ENCODE data around the gene ANKMY2. TPM values are rescaled to one million over a fixed set of nuclear protein-coding genes. Genes with fewer than 3 reads are reported as not detected.
A peak's percentile ranks its signal among the peaks of the same experiment; 100 is the strongest.
"Not testable (repeated sequence)": the region's sequence is repeated elsewhere in the genome, so short reads cannot be mapped to it uniquely, and the experiment has no call there.

Gene ANKMY2
- total RNA-seq, 6 experiments from 2014 or later: 21.0 to 26.2 (median 23.4) TPM

DNA sequence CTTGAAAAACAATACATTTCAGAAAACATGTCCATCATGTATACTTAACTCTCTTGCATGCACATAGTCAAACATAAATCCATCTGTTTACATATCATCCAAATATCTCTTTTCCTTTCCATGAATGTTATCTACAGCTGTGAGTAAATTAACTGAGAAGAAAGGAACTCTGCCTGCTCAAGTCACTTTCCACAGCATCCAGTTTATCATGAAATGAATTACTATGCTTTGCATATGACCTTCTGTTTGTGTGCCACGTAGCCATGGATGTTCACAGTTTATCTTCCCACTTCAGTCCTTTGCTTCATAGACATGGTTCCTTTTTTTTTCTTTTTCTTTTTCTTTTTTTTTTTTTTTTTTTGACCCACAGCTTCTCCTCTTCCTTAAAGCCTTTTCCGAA, 40.0 kb upstream of the ANKMY2 start:
- Mint-ChIP-seq H3K27me3 (ENCODE audit: insufficient read depth) (no peaks in the 10 kb centered on the region), H3K27ac (peak overlapping the region; percentile 13; the same call in 1 of the 2 replicates), H3K36me3 (ENCODE audit: low read depth) (peaks cover 49% of the 10 kb centered on the region), H3K4me3 (no peak overlapping the region), H3K4me1 (ENCODE audit: low read depth) (no peaks in the 10 kb centered on the region), H3K9me3 (no peaks in the 10 kb centered on the region)
- no peak for DNase-seq
- TF ChIP-seq, protein P1, sequence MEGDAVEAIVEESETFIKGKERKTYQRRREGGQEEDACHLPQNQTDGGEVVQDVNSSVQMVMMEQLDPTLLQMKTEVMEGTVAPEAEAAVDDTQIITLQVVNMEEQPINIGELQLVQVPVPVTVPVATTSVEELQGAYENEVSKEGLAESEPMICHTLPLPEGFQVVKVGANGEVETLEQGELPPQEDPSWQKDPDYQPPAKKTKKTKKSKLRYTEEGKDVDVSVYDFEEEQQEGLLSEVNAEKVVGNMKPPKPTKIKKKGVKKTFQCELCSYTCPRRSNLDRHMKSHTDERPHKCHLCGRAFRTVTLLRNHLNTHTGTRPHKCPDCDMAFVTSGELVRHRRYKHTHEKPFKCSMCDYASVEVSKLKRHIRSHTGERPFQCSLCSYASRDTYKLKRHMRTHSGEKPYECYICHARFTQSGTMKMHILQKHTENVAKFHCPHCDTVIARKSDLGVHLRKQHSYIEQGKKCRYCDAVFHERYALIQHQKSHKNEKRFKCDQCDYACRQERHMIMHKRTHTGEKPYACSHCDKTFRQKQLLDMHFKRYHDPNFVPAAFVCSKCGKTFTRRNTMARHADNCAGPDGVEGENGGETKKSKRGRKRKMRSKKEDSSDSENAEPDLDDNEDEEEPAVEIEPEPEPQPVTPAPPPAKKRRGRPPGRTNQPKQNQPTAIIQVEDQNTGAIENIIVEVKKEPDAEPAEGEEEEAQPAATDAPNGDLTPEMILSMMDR (IDR thresholded peaks at IDR 0.05): no peak

DNA sequence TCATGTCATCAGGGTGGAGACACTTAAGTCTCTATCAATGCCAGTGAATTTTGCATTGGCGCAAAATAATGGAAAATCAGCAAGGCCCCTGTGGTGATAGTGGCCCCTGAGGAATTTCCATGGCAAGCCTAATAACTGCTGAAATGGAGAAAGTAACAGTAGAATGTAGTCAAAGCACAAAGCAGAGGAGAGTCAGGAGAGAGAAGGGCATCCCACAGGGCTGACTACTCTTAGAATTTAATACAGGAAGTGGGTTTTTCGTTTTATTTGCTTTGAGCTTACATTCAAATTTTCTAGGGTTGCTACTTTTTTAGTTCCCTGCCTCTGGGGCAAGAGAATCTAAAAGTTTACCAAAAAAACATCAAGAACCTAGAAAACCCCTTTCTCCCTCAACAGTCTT, 39.4 kb upstream of the ANKMY2 start:
- TF ChIP-seq, protein P1 (IDR thresholded peaks at IDR 0.05): no peak
- peaks cover 52% of the 10 kb centered on the region for H3K36me3 Mint-ChIP-seq (ENCODE audit: low read depth)
- no peak overlapping the region for H3K4me3 Mint-ChIP-seq
- no peaks in the 10 kb centered on the region for H3K9me3 Mint-ChIP-seq
- H3K27me3 Mint-ChIP-seq (ENCODE audit: insufficient read depth): no peaks in the 10 kb centered on the region
- no peaks in the 10 kb centered on the region for H3K4me1 Mint-ChIP-seq (ENCODE audit: low read depth)
- no peak for DNase-seq
- H3K27ac Mint-ChIP-seq: no peak overlapping the region

DNA sequence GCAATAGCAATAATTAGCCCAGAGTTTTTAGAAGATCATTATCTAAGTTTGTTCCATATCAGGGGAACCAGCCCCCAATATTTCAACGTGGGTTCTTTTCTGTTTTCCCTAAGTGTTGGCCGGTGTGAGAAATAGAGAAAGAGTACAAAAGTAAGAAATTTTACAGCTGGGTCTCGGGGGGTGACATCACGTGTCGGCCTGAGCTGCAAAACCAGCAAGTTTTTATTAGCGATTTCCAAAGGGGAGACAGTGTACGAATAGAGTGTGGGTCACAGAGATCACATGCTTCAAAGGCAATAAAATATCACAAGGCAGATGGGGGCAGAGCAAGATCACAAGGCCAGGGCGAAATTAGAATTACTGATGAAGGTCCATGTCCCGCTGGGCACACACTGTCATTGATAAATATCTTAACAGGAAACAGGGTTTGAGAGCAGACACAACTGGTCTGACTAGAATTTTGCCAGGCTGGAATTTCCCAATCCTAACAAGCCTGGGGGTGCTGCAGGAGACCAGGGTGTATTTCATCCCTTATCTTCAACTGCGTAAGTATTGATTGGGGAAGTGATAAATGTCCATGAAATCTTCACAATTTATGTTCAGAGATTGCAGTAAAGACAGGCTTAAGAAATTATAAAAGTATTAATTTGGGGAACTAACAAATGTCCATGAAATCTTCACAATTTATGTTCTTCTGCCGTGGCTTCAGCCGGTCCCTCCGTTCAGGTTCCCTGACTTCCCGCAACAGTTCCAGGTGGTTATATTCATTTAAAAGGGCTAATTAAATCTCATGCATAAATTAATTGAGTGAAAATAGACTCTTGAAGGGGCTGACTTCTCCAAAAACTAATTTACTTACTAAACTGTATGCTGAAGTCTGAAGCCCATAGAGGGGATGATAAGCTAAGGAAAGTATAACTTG, 33.4 kb upstream of the ANKMY2 start:
- H3K9me3 Mint-ChIP-seq; H3K27ac Mint-ChIP-seq; H3K27me3 Mint-ChIP-seq (ENCODE audit: insufficient read depth); H3K4me3 Mint-ChIP-seq; DNase-seq; H3K4me1 Mint-ChIP-seq (ENCODE audit: low read depth): not testable (repeated sequence)
- peaks cover 58% of the 10 kb centered on the region for H3K36me3 Mint-ChIP-seq (ENCODE audit: low read depth)

DNA sequence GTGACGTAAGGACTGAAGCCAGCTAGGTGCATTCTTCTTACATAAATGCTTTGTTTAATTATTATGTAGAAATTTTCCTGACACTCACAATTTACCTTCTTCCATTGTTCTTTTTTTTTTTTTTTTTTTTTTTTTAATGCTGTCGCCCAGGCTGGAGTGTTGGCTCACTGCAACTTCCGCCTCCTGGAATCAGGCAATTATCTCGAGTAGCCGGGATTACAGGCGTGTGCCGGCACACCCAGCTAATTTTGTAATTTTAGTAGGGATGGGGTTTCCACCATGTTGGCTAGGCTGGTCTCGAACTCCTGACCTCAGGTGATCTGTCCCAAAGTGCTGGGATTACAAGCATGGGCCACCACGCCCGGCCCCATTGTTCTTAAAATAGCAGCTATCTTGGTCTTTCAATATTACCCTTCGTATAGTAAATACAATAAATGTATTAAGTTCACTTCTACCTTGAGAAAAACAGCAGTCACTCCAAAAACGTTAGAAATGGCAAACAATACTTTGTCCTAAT, 32.5 kb upstream of the ANKMY2 start:
- no peak overlapping the region for H3K4me3 Mint-ChIP-seq
- no peaks in the 10 kb centered on the region for H3K27me3 Mint-ChIP-seq (ENCODE audit: insufficient read depth)
- no peaks in the 10 kb centered on the region for H3K9me3 Mint-ChIP-seq
- H3K36me3 Mint-ChIP-seq (ENCODE audit: low read depth): peaks cover 60% of the 10 kb centered on the region
- TF ChIP-seq, protein P1 (IDR thresholded peaks at IDR 0.05): no peak
- H3K27ac Mint-ChIP-seq: no peak overlapping the region
- no peak for DNase-seq
- H3K4me1 Mint-ChIP-seq (ENCODE audit: low read depth): no peaks in the 10 kb centered on the region

DNA sequence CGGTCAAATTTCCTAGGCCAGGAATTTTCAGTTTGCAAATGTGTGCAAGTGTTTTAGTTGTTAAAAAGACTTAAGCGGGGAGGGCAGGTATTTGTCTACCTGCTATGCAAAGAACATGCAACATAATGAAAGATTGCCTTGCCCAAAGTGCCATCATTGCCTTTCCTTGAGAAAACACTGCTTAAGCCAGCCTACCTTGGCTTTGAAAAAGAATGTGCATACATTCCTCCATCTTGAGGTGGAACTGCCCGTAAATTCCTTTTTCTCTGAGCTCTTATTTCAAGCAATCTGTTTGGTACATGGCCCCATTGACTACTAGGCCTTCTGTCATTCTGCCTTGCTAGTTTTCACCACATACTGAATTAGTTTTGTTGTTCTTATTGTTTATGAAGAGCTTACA, 29.7 kb upstream of the ANKMY2 start:
- no peak for DNase-seq
- Mint-ChIP-seq H3K9me3 (no peaks in the 10 kb centered on the region), H3K36me3 (ENCODE audit: low read depth) (peaks cover 65% of the 10 kb centered on the region), H3K4me1 (ENCODE audit: low read depth) (peaks cover 22% of the 10 kb centered on the region), H3K27ac (no peak overlapping the region), H3K27me3 (ENCODE audit: insufficient read depth) (no peaks in the 10 kb centered on the region), H3K4me3 (no peak overlapping the region)
- TF ChIP-seq, protein P1 (IDR thresholded peaks at IDR 0.05): no peak

DNA sequence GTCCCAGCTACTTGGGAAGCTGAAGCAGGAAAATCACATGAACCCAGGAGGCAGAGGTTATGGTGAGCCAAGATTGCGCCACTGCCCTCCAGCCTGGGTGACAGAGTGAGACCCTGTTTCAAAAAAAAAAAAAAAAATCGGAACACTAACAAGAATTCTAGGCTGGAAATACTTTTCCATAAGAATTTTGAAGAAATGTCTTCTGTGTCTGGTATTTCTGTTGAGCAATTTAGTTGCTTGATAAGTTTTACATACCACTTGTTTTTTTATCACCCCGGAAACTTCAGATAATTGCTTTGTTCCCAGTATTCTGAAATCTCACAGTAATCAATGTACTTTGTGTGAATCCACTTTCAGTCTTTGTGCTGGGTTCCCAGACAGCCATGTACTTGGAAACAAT, 26.3 kb upstream of the ANKMY2 start:
- TF ChIP-seq, protein P1 (IDR thresholded peaks at IDR 0.05): no peak

More for the DNA sequence above, 26.3 kb upstream of the ANKMY2 start:
- Mint-ChIP-seq H3K4me1 (ENCODE audit: low read depth) (peaks cover 55% of the 10 kb centered on the region), H3K4me3 (no peak overlapping the region), H3K27me3 (ENCODE audit: insufficient read depth) (peaks cover 2% of the 10 kb centered on the region; the same call in 1 of the 2 replicates), H3K36me3 (ENCODE audit: low read depth) (peaks cover 51% of the 10 kb centered on the region), H3K27ac (no peak overlapping the region), H3K9me3 (no peaks in the 10 kb centered on the region)
- no peak for DNase-seq
